Vagina (tissue), 2 donors: ENCODE measurements around the gene DHX58.

ENCODE experiments used
- POLR2A ChIP-seq, 2 donors: fragments of 450-650 bp; IDR thresholded peaks; one replicate each; pipeline ENCODE4 v1.6.1; 2017; ENCODE audit warnings: antibody characterized with exemption in 2 of 2, mild to moderate bottlenecking in 2 of 2, moderate library complexity in 2 of 2
- POLR2AphosphoS5 ChIP-seq, 2 donors: sonication (generic); formaldehyde crosslinking; IDR thresholded peaks; one replicate each; pipeline ENCODE4 v1.9.0; 2017; ENCODE audit warnings: antibody characterized with exemption in 2 of 2, mild to moderate bottlenecking in 2 of 2, low read depth in 1 of 2; ENCODE audit not compliant: insufficient read depth in 1 of 2
- TF ChIP-seq, protein P1 (sequence below), 3 experiments: fragments of 450-650 bp in 2 of 3; fragments of 200-600 bp in 1 of 3; sonication (generic) in 1 of 3; IDR thresholded peaks; one replicate each; pipeline ENCODE4 v1.5.1; 2017 to 2019; ENCODE audit warnings: antibody characterized with exemption in 3 of 3, mild to moderate bottlenecking in 2 of 3, moderate library complexity in 2 of 3

- TF ChIP-seq, protein P1, sequence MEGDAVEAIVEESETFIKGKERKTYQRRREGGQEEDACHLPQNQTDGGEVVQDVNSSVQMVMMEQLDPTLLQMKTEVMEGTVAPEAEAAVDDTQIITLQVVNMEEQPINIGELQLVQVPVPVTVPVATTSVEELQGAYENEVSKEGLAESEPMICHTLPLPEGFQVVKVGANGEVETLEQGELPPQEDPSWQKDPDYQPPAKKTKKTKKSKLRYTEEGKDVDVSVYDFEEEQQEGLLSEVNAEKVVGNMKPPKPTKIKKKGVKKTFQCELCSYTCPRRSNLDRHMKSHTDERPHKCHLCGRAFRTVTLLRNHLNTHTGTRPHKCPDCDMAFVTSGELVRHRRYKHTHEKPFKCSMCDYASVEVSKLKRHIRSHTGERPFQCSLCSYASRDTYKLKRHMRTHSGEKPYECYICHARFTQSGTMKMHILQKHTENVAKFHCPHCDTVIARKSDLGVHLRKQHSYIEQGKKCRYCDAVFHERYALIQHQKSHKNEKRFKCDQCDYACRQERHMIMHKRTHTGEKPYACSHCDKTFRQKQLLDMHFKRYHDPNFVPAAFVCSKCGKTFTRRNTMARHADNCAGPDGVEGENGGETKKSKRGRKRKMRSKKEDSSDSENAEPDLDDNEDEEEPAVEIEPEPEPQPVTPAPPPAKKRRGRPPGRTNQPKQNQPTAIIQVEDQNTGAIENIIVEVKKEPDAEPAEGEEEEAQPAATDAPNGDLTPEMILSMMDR (IDR thresholded peaks at IDR 0.05) = no peak
- no peak for TF ChIP-seq POLR2A (IDR thresholded peaks at IDR 0.05)
- no peak for TF ChIP-seq POLR2AphosphoS5 (IDR thresholded peaks at IDR 0.05; ENCODE audit: insufficient read depth in 1 of 2, low read depth in 1 of 2)
Observed at GRCh38 chr17:42097691-42098631, 14.6 kb downstream of the DHX58 start, which contains the start of gene ZNF385C.
